Right renal cortex interstitium (tissue), 3 donors: Measurements from ENCODE around the gene AMBRA1. TPM values are rescaled to one million over a fixed set of nuclear protein-coding genes. Genes with fewer than 3 reads are reported as not detected.

Experiments used
- DNase-seq, 3 donors: peaks; one replicate each; pipeline ENCODE4 v3.0.0-alpha.2; 2013; ENCODE audit warnings: low read depth in 3 of 3, low spot score in 2 of 3
- polyA plus RNA-seq, 3 donors: library from polyadenylated mRNA; unstranded; fragments of 120-200 nt; gene quantifications; one replicate each; pipeline ENCODE4 v1.2.1, GENCODE V29; 2013; ENCODE audit not compliant: insufficient read length in 3 of 3

Gene AMBRA1
- polyA plus RNA-seq, 3 donors = 25.2 to 26.9 (median 25.3) TPM

GRCh38 chr11:46408407-46408986 is 185.3 kb downstream of the AMBRA1 start:
- no peak for DNase-seq

- no peak for DNase-seq
Observed at GRCh38 chr11:46407635-46408034, 186.2 kb downstream of the AMBRA1 start.

- no peak for DNase-seq
Observed at GRCh38 chr11:46404476-46405017, 189.3 kb downstream of the AMBRA1 start.

- no peak for DNase-seq
Observed at GRCh38 chr11:46402957-46403902, 190.6 kb downstream of the AMBRA1 start.

- no peak for DNase-seq
Observed at GRCh38 chr11:46397526-46397925, 196.3 kb downstream of the AMBRA1 start.

GRCh38 chr11:46393759-46394158 is 200.1 kb downstream of the AMBRA1 start:
- DNase-seq = no peak

- no peak for DNase-seq
Observed at GRCh38 chr11:46393231-46393616, 200.6 kb downstream of the AMBRA1 start.

GRCh38 chr11:46392421-46393230 is 201.2 kb downstream of the AMBRA1 start:
- peak in 1 of 3 donors; percentile 79 for DNase-seq

- DNase-seq = no peak
Observed at GRCh38 chr11:46391578-46392420, 202.0 kb downstream of the AMBRA1 start, which contains the start of gene CHRM4. Gene CHRM4, minus strand, starts transcription at chr11:46391776. Its CDS starts 5,219 bp downstream, at chr11:46386557.

- no peak for DNase-seq
Observed at GRCh38 chr11:46391186-46391577, 202.6 kb downstream of the AMBRA1 start.

GRCh38 chr11:46390331-46391171 is 203.3 kb downstream of the AMBRA1 start:
- no peak for DNase-seq

GRCh38 chr11:46389450-46390330 is 204.1 kb downstream of the AMBRA1 start:
- DNase-seq = no peak

GRCh38 chr11:46388619-46389449 is 205.0 kb downstream of the AMBRA1 start:
- DNase-seq = no peak

- DNase-seq = no peak
Observed at GRCh38 chr11:46387919-46388618, 205.8 kb downstream of the AMBRA1 start.

- no peak for DNase-seq
Observed at GRCh38 chr11:46387456-46387855, 206.4 kb downstream of the AMBRA1 start.

GRCh38 chr11:46386674-46387073 is 207.1 kb downstream of the AMBRA1 start:
- DNase-seq = no peak
